Iris pigment epithelial cell (primary cell): ENCODE data around the gene PTPRD.

Source experiments
- DNase-seq: peaks from one replicate; pipeline ENCODE4 v3.0.0-alpha.2; 2011; ENCODE audit warnings: low read depth

The PTPRD gene

DNA sequence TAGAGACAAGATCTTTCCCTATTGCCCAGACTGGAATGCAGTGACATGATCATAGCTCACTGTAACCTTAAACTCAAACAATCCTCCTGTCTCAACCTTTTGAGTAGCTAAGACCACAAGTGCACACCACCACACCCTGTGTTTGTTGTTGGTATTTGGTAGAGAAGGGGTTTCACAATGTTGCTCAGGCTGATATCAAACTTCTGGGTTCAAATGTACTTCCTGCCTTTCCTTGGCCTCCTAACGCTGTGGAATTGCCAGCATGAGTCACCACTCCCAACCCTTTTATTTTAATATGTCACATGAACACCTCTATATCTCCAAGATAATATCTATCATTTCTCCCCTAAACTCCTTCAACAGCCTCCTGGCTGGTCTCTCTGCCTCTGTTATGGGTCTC lies 719.0 kb downstream of the PTPRD start:
- peak; percentile 12 for DNase-seq

DNA sequence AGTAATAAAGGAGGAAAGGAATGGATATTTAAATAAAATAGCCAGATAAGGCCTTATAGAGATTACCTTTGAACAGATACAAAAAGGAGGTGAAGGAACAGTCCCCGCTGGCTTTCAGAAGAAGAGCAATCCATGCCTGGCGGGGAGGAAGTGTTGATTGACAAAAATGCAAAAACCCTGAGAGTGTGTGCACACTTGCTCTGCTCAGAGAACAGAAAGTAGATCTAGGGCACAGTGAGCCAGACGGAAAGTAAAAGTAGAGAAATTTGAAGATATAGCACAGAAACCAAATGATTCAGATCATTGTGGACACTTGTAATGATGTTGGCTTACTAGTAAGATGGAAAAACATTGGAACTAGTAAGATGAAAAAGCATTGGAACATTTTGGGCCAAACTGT lies 720.6 kb downstream of the PTPRD start:
- no peak for DNase-seq

DNA sequence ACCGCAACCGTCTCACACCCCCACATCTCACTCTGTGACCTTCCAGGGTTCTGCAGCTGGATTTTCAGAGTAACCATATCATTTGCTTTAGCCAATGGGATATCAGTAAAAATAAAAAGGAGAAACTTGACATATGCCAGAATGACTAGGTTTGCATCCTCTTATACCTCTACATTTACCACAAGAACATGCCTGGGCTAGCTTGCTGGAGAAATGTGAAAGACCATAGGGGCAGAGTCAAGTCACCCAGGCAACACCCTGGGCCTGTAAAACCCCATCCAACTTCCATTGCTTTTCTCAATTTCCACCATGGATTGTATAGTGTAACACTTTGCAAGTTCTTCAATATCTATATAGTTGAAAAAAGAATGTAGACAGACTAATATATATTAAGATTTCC lies 731.1 kb downstream of the PTPRD start:
- DNase-seq: no peak

- no peak for DNase-seq
These were observed 738.5 kb downstream of the PTPRD start for GRCh38 chr9:9874270-9874669.

DNA sequence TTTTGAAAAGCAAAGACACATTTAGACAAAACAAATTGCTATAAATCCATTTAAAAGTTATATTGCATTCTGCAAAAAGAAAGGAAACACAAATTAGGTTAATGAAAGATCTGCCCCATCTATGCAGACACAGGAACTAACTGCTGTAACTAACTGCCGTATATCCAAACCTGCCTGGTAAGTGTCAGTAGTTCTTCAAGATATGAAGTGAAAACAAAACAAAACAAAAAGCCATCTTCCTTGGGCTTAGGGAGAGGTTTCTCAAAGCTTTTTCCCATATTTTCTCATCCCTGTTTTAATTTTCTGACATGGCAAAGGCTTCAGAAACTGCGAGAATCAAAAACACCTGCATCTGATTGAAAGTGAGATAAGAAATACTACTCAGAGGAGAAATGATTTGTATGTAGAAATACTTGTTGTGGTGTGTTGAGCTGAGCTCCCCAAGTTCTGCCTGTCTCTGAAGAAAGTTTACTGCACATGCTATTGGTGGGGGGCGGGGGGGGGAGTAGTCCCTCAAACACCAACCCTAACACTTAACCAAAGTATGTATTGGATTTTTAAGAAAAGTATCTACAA lies 750.5 kb downstream of the PTPRD start:
- DNase-seq: no peak

DNA sequence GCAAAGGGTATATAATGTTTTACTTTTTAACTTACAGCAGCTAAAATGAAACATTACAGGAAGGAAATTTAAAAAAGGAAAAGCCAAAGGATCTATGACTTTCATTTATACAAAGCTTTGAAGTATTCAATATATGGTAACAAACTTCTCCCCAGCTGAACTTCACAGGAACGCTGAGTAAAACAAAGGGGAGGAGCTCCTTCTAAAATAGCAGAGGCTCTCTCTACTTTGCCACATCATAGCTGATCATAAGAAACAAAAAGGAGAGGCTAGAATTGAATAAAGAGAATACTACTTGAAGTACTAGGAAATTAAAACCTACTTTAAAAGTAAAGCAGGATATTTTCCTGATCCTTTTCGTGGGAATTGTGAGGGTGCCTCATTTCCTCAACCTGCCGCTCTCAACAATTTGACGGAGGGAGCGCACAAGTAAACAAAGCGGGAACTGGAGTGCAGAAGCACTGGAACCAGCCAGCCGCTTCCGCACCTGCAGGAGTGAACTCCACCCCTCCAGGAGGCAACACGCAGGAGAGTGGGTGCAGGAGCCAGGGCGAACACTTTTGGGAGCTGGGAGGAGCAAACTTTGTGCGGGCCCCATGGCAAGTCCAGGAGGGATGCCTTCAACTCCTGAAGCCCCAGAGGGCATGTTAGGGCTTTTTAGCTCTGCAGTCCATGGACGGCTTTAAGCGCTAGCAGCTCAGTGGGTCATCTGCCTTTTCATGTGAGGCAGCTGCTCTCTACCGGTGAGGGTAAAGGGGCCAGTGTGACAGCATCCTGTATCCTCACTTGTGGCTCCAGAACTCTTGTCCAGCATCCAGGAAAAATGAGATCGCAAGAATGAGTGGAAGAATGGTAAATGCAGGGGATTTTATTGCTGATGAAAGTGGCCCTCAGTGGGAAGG lies 757.4 kb downstream of the PTPRD start:
- no peak for DNase-seq

- DNase-seq: no peak
These were observed 765.1 kb downstream of the PTPRD start for GRCh38 chr9:9847750-9848149.

- no peak for DNase-seq
These were observed 766.2 kb downstream of the PTPRD start for GRCh38 chr9:9846557-9846956.

- peak; percentile 11 for DNase-seq
These were observed 792.4 kb downstream of the PTPRD start for GRCh38 chr9:9820436-9820835.

DNA sequence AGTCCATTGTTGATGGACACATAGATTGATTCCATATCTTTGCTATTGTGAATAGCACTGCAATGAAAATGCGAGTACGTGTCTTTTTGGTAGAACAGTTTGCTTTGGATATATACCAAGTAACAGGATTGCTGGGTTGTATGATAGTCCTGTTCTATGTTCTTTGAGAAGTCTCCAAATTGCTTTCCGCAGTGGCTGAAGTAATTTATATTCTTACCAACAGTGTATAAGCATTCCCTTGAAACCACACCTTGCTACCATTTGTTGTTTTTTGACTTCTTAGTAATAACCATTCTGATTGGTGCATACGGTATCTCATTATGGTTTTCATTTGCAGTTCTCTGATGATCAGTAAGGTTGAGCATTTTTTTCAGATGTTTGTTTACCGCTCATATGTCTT lies 792.9 kb downstream of the PTPRD start:
- no peak for DNase-seq

GRCh38 chr9:9817176-9817575 lies 795.6 kb downstream of the PTPRD start:
- DNase-seq: no peak

- DNase-seq: no peak
These were observed 808.7 kb downstream of the PTPRD start for GRCh38 chr9:9804109-9804508.

DNA sequence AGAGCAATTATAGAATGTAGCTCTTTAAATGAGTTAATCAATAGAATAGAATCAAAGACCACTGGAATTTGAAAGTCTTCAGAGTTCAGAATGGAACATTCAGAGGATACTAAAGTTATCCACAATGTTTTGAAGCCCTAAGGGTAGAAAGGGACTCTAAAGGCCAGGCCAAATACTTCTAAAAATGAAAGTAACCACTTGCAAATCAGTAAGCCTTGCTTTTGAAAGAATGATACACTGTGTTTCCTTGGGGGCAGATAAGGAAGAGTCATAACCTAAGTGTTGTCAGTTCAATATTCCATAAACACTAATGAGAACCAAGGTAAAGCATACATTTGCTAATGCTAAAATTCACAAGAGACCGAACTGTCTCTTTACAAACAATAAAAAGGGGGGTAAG lies 813.5 kb downstream of the PTPRD start:
- DNase-seq: no peak

DNA sequence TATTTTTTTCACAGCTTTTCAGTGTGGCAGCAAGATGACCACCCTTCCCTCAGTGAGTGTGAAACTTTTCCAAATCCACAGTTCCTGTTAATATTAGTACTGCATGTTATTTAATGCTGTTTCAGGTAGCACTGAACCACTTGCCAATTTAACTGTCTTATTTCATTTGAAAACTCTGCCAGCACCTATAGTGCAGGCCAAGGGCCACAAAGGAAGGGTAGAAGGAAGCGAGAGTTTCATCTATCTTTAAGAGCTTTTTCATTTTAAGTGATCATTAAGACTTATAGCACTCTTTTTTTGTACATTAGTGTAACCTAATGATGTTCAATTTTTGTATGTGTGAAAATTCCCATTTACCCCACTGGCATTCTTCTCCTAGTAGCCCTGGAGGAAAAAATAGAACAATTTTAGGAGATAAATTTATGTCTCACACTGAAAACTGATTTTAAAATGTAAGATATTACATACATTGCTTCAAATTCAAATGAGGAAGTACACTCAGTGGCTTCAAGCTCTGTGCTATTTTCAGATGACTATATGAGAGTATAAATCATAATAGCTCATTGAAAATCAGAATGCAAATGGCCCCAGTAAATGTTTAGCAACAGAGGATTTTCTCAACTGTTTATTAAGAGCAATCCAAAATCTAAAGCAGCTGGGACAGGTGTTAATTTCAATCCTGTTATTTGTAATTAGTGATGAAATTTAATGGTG lies 820.5 kb downstream of the PTPRD start:
- no peak for DNase-seq

DNA sequence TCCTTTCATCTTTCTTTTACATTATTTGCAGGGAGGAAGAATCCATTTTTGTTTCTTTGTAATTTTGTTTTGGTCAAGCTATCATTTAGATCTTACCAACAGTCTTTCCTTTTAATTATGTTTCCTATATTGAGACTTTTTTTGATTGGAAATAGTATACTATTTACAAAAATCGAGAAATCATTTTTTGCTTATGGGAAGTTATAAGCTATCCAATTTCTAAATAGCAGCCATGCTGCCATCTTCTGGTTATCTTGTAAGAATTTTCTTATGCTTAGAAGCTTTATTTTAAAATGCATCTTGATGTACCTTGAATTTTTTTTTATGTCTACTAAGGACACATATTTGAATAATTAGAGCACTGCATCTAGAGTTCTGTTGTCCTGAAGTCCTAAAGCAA lies 821.2 kb downstream of the PTPRD start:
- DNase-seq: peak; percentile 6

- DNase-seq: peak; percentile 7
These were observed 822.5 kb downstream of the PTPRD start for GRCh38 chr9:9790216-9790872.

DNA sequence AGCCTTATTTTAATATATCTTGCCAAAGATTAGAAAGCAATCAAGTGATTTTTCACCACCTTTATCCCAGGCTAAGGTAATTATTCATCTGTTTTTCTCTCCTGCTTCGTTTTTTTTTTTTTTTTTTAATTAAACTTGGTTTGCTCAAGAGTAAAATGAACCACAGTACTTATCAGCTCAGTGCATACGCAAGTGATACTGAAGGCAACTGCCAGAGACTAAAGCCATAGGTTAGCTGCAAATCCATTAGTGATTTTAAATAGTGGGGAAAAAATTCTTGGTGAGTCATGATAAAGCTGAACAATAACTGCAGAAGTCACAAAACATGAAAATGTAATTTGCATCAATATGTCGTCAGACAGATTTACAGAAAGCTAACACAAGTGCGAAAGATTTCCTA lies 829.1 kb downstream of the PTPRD start:
- DNase-seq: no peak

DNA sequence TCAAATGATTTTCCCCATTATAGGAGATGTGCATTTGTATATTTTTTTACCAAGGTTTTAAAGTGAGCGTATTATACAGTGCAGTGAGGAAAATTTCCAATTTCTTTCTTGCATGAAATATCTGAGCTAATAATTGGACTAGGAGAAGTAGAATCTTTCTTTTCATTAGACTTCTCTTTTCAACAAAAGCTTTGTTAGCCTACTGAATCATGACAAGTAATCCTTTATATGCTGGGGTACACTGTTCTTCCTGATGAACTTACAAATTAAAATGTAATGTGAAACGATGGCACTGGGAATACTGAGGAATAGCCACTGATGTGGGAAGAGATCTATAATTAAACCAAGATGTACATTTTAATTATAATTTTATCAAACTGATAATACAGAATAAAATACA lies 829.6 kb downstream of the PTPRD start:
- no peak for DNase-seq

DNA sequence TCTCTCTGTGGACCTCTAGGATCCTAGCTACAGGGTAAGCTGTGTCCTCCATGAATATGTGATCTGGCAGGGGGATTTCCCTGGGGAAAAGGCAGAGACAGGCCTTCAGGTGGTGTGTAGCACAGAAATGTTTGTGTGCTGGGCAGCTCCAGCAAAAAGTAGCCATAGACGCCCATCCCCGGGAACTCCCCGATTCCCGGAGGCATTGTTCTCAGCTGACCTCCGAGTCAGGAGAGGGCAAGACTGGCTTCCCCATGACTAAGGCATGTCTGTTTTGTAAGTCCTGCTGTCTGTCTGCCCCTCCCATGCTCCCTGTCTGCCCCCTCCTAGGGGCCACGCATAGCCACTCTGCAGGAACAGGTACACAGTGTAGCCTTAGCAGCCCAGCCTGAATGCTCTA lies 834.5 kb downstream of the PTPRD start:
- no peak for DNase-seq

- DNase-seq: no peak
These were observed 838.3 kb downstream of the PTPRD start for GRCh38 chr9:9774471-9774870.

GRCh38 chr9:9771314-9771713 lies 841.5 kb downstream of the PTPRD start:
- no peak for DNase-seq

- no peak for DNase-seq
These were observed 848.0 kb downstream of the PTPRD start for GRCh38 chr9:9764821-9765220.

GRCh38 chr9:9754186-9754585 lies 858.6 kb downstream of the PTPRD start:
- peak; percentile 1 for DNase-seq
